ENCODE results near the gene FUT6. TPM values are rescaled to one million over a fixed set of nuclear protein-coding genes. Genes with fewer than 3 reads are reported as not detected.

Gene FUT6
- total RNA-seq, 2 experiments from 2014 or later = not detected

GRCh38 chr19:5806133-5806489 is 33.4 kb downstream of the FUT6 start:
- no peak overlapping the region for H3K27ac ChIP-seq (ENCODE audit: low read depth, low read length, poor library complexity, severe bottlenecking)
- H3K9me2 ChIP-seq (ENCODE audit: insufficient read depth, low read length) = no peaks in the 10 kb centered on the region
- no peak overlapping the region for H3K4me3 ChIP-seq (ENCODE audit: low read depth, low read length, poor library complexity, severe bottlenecking)
- H3K4me1 ChIP-seq (ENCODE audit: insufficient read depth, low read length, poor library complexity, severe bottlenecking) = peaks cover 17% of the 10 kb centered on the region
- DNase-seq (ENCODE audit: low spot score) = no peak
- no peak overlapping the region for H3K4me2 ChIP-seq (ENCODE audit: low read length)
- intact Hi-C loops (cut with micrococcal nuclease; ENCODE audit: unreplicated experiment) = no loop called here
- no TSS peak for BruUV-seq (replicated peaks)
- H3K36me3 ChIP-seq (ENCODE audit: insufficient read depth, low read length) = no peaks in the 10 kb centered on the region
- no peak overlapping the region for H2AFZ ChIP-seq (ENCODE audit: low read length)
- H4K20me1 ChIP-seq (ENCODE audit: insufficient read depth, low read length) = no peaks in the 10 kb centered on the region
- H3K79me2 ChIP-seq (ENCODE audit: insufficient read depth, low read depth, low read length) = no peaks in the 10 kb centered on the region
- ChIA-PET POLR2A (no interaction called here), CTCF (ENCODE audit: unreplicated experiment) (interaction anchor here (0.7 kb wide), 1 partner anchor 124 kb away, joined by 3 read pairs; no protein-coding TSS in a partner anchor)
- no peak for TF ChIP-seq EZH2phosphoT487 (IDR thresholded peaks at IDR 0.05; ENCODE audit: borderline replicate concordance, low read depth, low read length)
- TF ChIP-seq, protein P1, sequence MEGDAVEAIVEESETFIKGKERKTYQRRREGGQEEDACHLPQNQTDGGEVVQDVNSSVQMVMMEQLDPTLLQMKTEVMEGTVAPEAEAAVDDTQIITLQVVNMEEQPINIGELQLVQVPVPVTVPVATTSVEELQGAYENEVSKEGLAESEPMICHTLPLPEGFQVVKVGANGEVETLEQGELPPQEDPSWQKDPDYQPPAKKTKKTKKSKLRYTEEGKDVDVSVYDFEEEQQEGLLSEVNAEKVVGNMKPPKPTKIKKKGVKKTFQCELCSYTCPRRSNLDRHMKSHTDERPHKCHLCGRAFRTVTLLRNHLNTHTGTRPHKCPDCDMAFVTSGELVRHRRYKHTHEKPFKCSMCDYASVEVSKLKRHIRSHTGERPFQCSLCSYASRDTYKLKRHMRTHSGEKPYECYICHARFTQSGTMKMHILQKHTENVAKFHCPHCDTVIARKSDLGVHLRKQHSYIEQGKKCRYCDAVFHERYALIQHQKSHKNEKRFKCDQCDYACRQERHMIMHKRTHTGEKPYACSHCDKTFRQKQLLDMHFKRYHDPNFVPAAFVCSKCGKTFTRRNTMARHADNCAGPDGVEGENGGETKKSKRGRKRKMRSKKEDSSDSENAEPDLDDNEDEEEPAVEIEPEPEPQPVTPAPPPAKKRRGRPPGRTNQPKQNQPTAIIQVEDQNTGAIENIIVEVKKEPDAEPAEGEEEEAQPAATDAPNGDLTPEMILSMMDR (conservative IDR thresholded peaks at IDR 0.05; ENCODE audit: low read length) = no peak; the same call in 1 of the 2 replicates
- no peaks in the 10 kb centered on the region for H3K9me3 ChIP-seq (ENCODE audit: low read length)

DNA sequence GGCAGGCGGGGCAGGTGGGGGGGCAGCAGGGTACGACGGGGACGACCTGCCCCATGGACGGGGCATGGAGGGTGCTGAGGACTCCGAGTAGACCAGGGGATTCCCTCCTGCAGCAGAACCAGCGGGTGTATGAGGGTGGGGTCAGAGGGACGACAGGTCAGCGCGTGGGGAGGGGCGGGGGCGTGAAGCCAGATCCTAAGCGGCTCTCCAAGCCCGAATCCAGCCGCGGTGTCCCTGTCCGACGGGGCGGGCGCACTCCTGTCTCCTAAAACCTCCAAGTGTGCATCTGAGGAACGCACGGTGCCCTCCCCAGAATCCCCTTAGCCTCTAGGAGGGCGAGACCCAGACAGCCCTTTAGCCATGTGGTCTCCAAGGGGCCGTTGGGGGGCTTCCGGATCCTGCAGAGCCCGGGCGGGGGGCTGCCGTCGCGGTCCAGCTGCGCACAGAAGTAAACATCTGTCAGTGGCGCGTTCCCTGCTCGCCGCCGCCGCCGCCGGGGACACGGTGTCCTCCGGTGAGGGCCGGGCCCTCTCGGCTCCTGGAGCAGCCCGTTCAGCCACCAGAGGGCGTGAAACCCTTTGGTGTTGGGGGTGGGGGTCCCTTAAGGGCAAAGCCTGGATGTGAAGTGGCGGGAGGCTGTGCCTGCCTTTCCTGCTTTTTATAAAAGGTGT is 33.9 kb downstream of the FUT6 start:
- intact Hi-C loops (cut with micrococcal nuclease; ENCODE audit: unreplicated experiment) = no loop called here
- Histone ChIP-seq H3K27ac (ENCODE audit: low read depth, low read length, poor library complexity, severe bottlenecking) (no peak overlapping the region), H2AFZ (ENCODE audit: low read length) (no peak overlapping the region), H3K4me2 (ENCODE audit: low read length) (peak overlapping the region; percentile 49), H3K4me3 (ENCODE audit: low read depth, low read length, poor library complexity, severe bottlenecking) (peak overlapping the region; percentile 42), H4K20me1 (ENCODE audit: insufficient read depth, low read length) (no peaks in the 10 kb centered on the region), H3K4me1 (ENCODE audit: insufficient read depth, low read length, poor library complexity, severe bottlenecking) (peaks cover 17% of the 10 kb centered on the region), H3K79me2 (ENCODE audit: insufficient read depth, low read depth, low read length) (no peaks in the 10 kb centered on the region), H3K36me3 (ENCODE audit: insufficient read depth, low read length) (no peaks in the 10 kb centered on the region), H3K9me2 (ENCODE audit: insufficient read depth, low read length) (no peaks in the 10 kb centered on the region), H3K9me3 (ENCODE audit: low read length) (no peaks in the 10 kb centered on the region)
- CTCF ChIA-PET (ENCODE audit: unreplicated experiment) = no interaction called here
- no peak for TF ChIP-seq EZH2phosphoT487 (IDR thresholded peaks at IDR 0.05; ENCODE audit: borderline replicate concordance, low read depth, low read length)
- TF ChIP-seq, protein P1 (conservative IDR thresholded peaks at IDR 0.05; ENCODE audit: low read length) = peak; percentile 86
- BruUV-seq (replicated peaks) = no TSS peak
- peak; percentile 80 for DNase-seq (ENCODE audit: low spot score)
- POLR2A ChIA-PET = no interaction called here
